DMS153 treated with DMSO at 0.1 percent for 48 hours (cell line): ENCODE results near the gene MYO18A.
"Not testable (repeated sequence)": the region's sequence is repeated elsewhere in the genome, so short reads cannot be mapped to it uniquely, and the experiment has no call there.

Source experiments
- DNase-seq: peaks from one replicate; lab custom pipeline; 2025; ENCODE audit not compliant: unreplicated experiment; lab: John Stamatoyannopoulos, UW

MYO18A gene

GRCh38 chr17:29149431-29150064 lies 30.6 kb downstream of the MYO18A start:
- no peak for DNase-seq

GRCh38 chr17:29148790-29149430 lies 31.3 kb downstream of the MYO18A start:
- DNase-seq = peak; percentile 93

GRCh38 chr17:29148257-29148789 lies 31.9 kb downstream of the MYO18A start:
- DNase-seq = no peak

GRCh38 chr17:29147682-29148081 lies 32.5 kb downstream of the MYO18A start:
- no peak for DNase-seq

GRCh38 chr17:29147228-29147627 lies 33.0 kb downstream of the MYO18A start:
- not testable (repeated sequence) for DNase-seq

- no peak for DNase-seq
Observed at GRCh38 chr17:29146369-29146972, 33.7 kb downstream of the MYO18A start.

- DNase-seq = peak; percentile 83
Observed at GRCh38 chr17:29145289-29146073, 34.7 kb downstream of the MYO18A start.

- DNase-seq = no peak
Observed at GRCh38 chr17:29143894-29144293, 36.3 kb downstream of the MYO18A start.

- no peak for DNase-seq
Observed at GRCh38 chr17:29141514-29141876, 38.7 kb downstream of the MYO18A start.

GRCh38 chr17:29140631-29141513 lies 39.3 kb downstream of the MYO18A start:
- DNase-seq = peak; percentile 11

- DNase-seq = peak; percentile 47
Observed at GRCh38 chr17:29140051-29140621, 40.1 kb downstream of the MYO18A start.

GRCh38 chr17:29138971-29139691 lies 41.1 kb downstream of the MYO18A start:
- no peak for DNase-seq

- no peak for DNase-seq
Observed at GRCh38 chr17:29138184-29138955, 41.8 kb downstream of the MYO18A start.

GRCh38 chr17:29136998-29137730 lies 43.0 kb downstream of the MYO18A start:
- DNase-seq = no peak

GRCh38 chr17:29135464-29135863 lies 44.7 kb downstream of the MYO18A start:
- DNase-seq = no peak

GRCh38 chr17:29133121-29133713 lies 47.0 kb downstream of the MYO18A start:
- no peak for DNase-seq

- no peak for DNase-seq
Observed at GRCh38 chr17:29131814-29132682, 48.1 kb downstream of the MYO18A start.
